ENCODE measurements around the gene RGPD4.

The RGPD4 gene

GRCh38 chr2:107932488-107932887 lies 105.8 kb downstream of the RGPD4 start:
- no peak for DNase-seq

GRCh38 chr2:107932979-107933378 lies 106.3 kb downstream of the RGPD4 start:
- DNase-seq, result no peak

GRCh38 chr2:107936433-107937359 lies 110.0 kb downstream of the RGPD4 start:
- DNase-seq, result peak; percentile 32
